ENCODE results near the gene MRPS25.
"Not testable (repeated sequence)": the region's sequence is repeated elsewhere in the genome, so short reads cannot be mapped to it uniquely, and the experiment has no call there.

The MRPS25 gene

GRCh38 chr3:15042936-15043335 is 22.2 kb downstream of the MRPS25 start:
- DNase-seq: no peak

DNA sequence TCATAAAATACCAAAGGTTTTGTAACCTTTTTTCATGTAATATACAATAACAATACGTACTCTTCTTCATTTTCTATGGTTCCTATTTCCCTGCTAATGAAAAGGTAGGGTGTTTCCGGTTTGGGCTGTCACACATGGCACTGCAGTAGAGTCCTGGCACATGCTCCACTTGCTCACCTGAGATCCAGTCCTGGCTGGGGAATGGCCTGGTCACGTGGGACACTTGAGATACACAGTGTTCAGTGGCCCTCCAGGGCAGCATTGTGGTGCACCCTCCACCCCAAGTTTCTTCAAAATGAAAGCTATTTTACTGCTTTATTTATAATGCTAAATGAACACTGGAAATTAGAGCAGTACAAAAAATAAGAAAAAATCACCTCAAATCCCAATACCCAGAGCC is 23.2 kb downstream of the MRPS25 start:
- no peak for DNase-seq

GRCh38 chr3:15040844-15041243 is 24.3 kb downstream of the MRPS25 start:
- DNase-seq: no peak

- no peak for DNase-seq
These were observed 26.8 kb downstream of the MRPS25 start for GRCh38 chr3:15038306-15038705.

GRCh38 chr3:15033103-15033502 is 32.0 kb downstream of the MRPS25 start:
- DNase-seq: no peak

DNA sequence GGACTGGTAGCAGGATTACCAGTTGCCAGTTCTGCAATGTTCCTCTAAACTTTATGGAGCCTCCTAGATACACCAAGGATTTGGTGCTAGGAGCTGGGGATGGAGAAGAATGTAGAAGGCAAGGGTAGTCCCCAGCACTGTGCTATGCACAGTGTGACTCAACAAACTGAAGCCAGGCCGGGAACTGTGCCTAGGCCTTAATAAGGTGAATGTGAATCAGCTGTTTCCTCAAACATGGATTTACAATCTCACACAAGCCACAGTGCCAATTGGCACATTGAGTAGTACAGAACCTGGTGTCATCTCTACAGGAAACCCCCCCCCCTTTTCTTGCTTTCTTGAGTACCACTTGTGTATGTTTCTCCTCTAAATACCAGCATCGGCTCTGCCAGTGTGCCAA is 32.5 kb downstream of the MRPS25 start:
- DNase-seq: no peak

GRCh38 chr3:15029625-15030024 is 35.5 kb downstream of the MRPS25 start:
- DNase-seq: no peak

- DNase-seq: no peak
These were observed 41.4 kb downstream of the MRPS25 start for GRCh38 chr3:15023719-15024118.

DNA sequence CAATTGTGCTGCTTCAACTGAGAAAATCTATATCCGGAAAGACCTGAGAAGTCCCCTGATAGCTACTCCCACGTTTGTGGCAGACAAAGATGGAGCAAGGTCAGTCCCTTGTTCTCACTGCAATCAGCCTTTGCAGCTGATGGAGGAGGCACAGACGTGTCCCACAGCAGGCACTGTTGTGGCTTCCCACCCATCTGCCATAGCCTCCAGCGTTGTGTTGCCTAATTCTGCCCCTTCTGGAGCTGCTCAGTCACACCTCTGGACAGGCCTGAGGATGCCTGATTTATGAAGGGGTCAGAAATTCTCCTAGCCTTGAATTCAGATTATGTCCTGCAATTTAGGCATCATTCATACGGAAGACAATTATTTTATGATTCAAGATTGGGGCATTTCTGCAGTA is 41.9 kb downstream of the MRPS25 start:
- no peak for DNase-seq

- no peak for DNase-seq
These were observed 47.9 kb downstream of the MRPS25 start for GRCh38 chr3:15017191-15017590.

- DNase-seq: no peak
These were observed 49.7 kb downstream of the MRPS25 start for GRCh38 chr3:15015456-15015855.

DNA sequence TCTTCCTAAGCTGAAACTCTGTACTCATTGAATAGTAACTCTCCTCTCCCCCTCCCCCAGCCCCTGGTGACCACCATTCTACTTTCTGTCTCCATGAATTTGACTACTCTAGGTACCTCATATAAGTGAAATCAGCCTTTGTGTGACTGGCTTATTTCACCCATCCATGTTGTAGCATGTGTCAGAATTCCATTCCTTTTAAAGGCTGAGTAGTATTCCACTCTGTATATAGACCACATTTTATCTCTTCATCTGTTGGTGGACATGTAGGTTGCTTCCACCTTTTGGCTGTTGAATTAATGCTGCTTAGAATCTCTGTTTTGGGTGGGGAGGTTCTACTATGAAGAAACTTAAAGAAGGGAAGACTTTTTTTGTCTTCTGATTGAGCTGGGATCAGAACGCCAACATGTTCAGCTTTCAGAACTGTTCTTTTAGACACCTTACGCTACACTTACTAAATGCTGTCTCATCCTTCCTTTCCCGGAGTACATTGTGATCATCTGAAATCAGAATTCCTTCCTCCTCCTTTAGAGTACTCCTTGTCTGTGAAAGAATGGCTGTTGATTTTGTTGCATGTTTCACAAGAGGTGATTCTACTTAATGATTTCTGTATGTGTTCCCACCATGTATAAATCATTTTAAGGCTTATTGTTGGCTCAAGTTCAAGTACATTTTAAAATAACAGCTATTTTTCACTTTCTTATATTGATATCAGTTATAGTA is 50.3 kb downstream of the MRPS25 start:
- DNase-seq: no peak

- no peak for DNase-seq
These were observed 53.9 kb downstream of the MRPS25 start for GRCh38 chr3:15011174-15011573.

- no peak for DNase-seq
These were observed 54.5 kb downstream of the MRPS25 start for GRCh38 chr3:15010664-15011063.

DNA sequence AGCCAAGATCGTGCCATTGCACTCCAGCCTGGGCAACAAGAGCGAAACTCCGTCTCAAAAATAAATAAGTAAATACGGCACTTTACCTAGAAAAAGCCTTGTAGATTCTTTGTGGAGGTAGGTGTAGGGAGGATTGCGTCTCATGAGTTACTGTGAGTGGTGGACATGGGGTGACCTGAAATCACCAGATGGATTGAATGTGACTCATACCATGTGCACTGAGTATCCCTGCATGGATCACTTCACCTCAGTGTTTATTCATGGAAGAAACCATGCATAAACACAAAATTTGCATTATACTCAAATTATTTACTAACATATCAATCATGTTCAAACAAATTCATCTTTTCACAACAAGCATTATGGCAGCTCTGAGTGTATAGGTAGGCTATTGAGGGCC is 55.9 kb downstream of the MRPS25 start:
- DNase-seq: no peak

GRCh38 chr3:15007681-15008141 is 57.4 kb downstream of the MRPS25 start:
- peak; percentile 33 for DNase-seq

DNA sequence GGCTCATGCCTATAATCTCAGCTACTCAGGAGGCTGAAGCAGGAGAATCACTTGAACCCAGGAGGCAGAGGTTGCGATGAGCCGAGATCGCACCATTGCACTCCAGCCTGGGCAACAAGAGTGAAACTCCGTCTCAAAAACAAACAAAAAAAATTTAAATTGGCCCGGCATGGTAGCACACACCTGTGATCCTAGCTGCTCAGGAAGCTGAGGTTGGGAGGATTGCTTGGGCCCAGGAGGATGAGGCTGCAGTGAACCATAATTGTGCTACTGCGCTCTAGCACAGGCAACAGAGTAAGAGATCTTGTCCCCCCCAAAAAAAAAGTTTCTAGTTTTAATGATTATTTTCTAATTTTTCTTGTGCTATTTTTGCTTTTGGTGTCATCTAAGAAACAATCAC is 65.9 kb downstream of the MRPS25 start:
- not testable (repeated sequence) for DNase-seq
